Measurements from ENCODE around the gene TEX28. TPM values are rescaled to one million over a fixed set of nuclear protein-coding genes. Genes with fewer than 3 reads are reported as not detected.

The TEX28 gene
- total RNA-seq, 1 donor from 2014 or later: not detected

DNA sequence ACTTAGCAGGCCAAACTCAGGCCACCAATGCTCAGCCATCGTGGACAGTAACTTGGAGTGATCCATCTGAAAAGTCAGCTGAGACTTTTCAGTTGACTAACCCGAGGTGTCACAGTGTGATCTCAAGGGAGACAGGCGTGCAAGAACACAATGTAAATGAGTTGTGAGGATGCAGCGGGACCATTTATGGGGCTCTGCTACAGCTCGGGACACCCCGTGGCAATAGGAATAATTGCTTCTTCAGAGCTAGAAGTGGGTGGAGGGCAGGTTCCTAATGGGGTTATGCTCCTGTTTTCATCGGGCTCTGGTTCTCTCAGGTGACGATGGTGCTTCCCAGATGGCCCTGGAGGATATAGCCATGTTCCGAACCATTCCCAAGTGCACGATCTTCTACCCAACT is 28.0 kb upstream of the TEX28 start:
- Mint-ChIP-seq H3K4me3 (no peak overlapping the region), H3K27ac (no peak overlapping the region), H3K36me3 (ENCODE audit: low read depth) (no peaks in the 10 kb centered on the region), H3K27me3 (no peaks in the 10 kb centered on the region), H3K4me1 (peaks cover 31% of the 10 kb centered on the region), H3K9me3 (no peaks in the 10 kb centered on the region)
- no peak for DNase-seq
- intact Hi-C loops (cut with micrococcal nuclease): no loop called here

DNA sequence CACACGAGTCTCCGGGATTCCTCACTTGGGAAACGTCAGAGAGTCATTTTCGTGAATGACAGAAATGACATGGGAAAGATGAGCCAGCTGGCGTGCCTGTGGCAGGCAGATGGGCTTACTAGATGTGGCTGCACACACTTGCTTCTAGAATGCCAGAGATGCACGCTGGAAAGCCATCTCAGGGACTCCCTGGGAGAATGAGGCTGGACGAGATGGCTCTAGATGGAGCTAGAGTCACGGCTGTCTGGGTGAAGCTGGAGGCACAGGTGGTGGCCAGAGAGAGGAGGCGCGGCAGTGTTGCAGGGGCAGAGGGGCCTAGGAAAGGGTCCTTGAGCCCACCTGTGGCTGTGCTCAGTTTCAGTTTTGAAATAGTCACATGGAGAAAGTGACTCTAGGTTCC is 26.7 kb upstream of the TEX28 start:
- intact Hi-C loops (cut with micrococcal nuclease): no loop called here
- no peaks in the 10 kb centered on the region for H3K27me3 Mint-ChIP-seq
- DNase-seq: no peak
- H3K27ac Mint-ChIP-seq: peak overlapping the region; percentile 51
- H3K4me1 Mint-ChIP-seq: peaks cover 25% of the 10 kb centered on the region
- no peaks in the 10 kb centered on the region for H3K9me3 Mint-ChIP-seq
- no peaks in the 10 kb centered on the region for H3K36me3 Mint-ChIP-seq (ENCODE audit: low read depth)
- peak overlapping the region; percentile 37 for H3K4me3 Mint-ChIP-seq

DNA sequence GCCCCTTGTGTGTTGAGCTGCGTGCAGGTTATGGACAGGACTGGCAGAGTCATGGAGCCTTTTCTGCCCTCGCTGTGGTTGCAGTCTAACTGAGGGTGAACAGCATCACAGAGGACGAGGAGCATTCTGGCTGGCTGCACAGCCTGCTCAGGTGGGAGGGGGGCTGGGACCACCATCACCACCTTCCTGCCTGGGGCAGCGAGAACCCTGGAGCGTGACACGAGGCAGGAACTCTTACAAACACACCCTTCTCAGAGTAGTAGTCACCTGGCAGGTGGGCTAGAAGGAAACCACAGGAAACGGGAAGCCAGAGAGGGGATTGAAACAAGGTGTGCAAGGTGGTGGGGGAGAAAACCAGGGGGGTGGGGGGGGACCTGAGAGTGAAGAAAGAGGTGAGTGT is 26.2 kb upstream of the TEX28 start:
- no peak for DNase-seq

GRCh38 chrX:154320406-154320805 is 25.5 kb upstream of the TEX28 start:
- intact Hi-C loops (cut with micrococcal nuclease): no loop called here
- no peaks in the 10 kb centered on the region for H3K36me3 Mint-ChIP-seq (ENCODE audit: low read depth)
- peaks cover 18% of the 10 kb centered on the region for H3K4me1 Mint-ChIP-seq
- DNase-seq: no peak
- H3K4me3 Mint-ChIP-seq: no peak overlapping the region
- H3K27me3 Mint-ChIP-seq: no peaks in the 10 kb centered on the region
- no peak overlapping the region for H3K27ac Mint-ChIP-seq
- H3K9me3 Mint-ChIP-seq: no peaks in the 10 kb centered on the region

More for the DNA sequence above, 26.2 kb upstream of the TEX28 start:
- Mint-ChIP-seq H3K36me3 (ENCODE audit: low read depth) (no peaks in the 10 kb centered on the region), H3K4me3 (no peak overlapping the region), H3K4me1 (peaks cover 22% of the 10 kb centered on the region), H3K27ac (no peak overlapping the region), H3K27me3 (no peaks in the 10 kb centered on the region), H3K9me3 (no peaks in the 10 kb centered on the region)
- intact Hi-C loops (cut with micrococcal nuclease): no loop called here

GRCh38 chrX:154317391-154317995 is 22.6 kb upstream of the TEX28 start:
- intact Hi-C loops (cut with micrococcal nuclease): no loop called here
- DNase-seq: no peak
- no peak overlapping the region for H3K4me3 Mint-ChIP-seq
- H3K36me3 Mint-ChIP-seq (ENCODE audit: low read depth): no peaks in the 10 kb centered on the region
- H3K27me3 Mint-ChIP-seq: no peaks in the 10 kb centered on the region
- H3K9me3 Mint-ChIP-seq: no peaks in the 10 kb centered on the region
- H3K27ac Mint-ChIP-seq: no peak overlapping the region
- peaks cover 34% of the 10 kb centered on the region for H3K4me1 Mint-ChIP-seq

- no peak for DNase-seq
- intact Hi-C loops (cut with micrococcal nuclease): no loop called here
- H3K4me3 Mint-ChIP-seq: no peak overlapping the region
- no peaks in the 10 kb centered on the region for H3K36me3 Mint-ChIP-seq (ENCODE audit: low read depth)
- H3K4me1 Mint-ChIP-seq: peaks cover 31% of the 10 kb centered on the region
- H3K27me3 Mint-ChIP-seq: no peaks in the 10 kb centered on the region
- H3K9me3 Mint-ChIP-seq: no peaks in the 10 kb centered on the region
- no peak overlapping the region for H3K27ac Mint-ChIP-seq
Observed at GRCh38 chrX:154315416-154315815, 20.5 kb upstream of the TEX28 start.

GRCh38 chrX:154313147-154313546 is 18.2 kb upstream of the TEX28 start:
- intact Hi-C loops (cut with micrococcal nuclease): no loop called here
- Mint-ChIP-seq H3K9me3 (no peaks in the 10 kb centered on the region), H3K4me1 (peaks cover 39% of the 10 kb centered on the region), H3K27ac (peak overlapping the region; percentile 85), H3K4me3 (peak overlapping the region; percentile 65), H3K36me3 (ENCODE audit: low read depth) (no peaks in the 10 kb centered on the region), H3K27me3 (no peaks in the 10 kb centered on the region)
- peak; percentile 61 for DNase-seq

- no peak overlapping the region for H3K4me3 Mint-ChIP-seq
- no peak for DNase-seq
- H3K4me1 Mint-ChIP-seq: peaks cover 42% of the 10 kb centered on the region
- H3K27me3 Mint-ChIP-seq: no peaks in the 10 kb centered on the region
- intact Hi-C loops (cut with micrococcal nuclease): no loop called here
- H3K36me3 Mint-ChIP-seq (ENCODE audit: low read depth): no peaks in the 10 kb centered on the region
- no peaks in the 10 kb centered on the region for H3K9me3 Mint-ChIP-seq
- H3K27ac Mint-ChIP-seq: peak overlapping the region; percentile 16
Observed at GRCh38 chrX:154312116-154312515, 17.2 kb upstream of the TEX28 start.

GRCh38 chrX:154310616-154311536 is 16.0 kb upstream of the TEX28 start:
- Mint-ChIP-seq H3K27ac (peak overlapping the region; percentile 51), H3K4me3 (no peak overlapping the region), H3K9me3 (no peaks in the 10 kb centered on the region), H3K36me3 (ENCODE audit: low read depth) (no peaks in the 10 kb centered on the region), H3K27me3 (no peaks in the 10 kb centered on the region), H3K4me1 (peaks cover 39% of the 10 kb centered on the region)
- DNase-seq: no peak
- intact Hi-C loops (cut with micrococcal nuclease): no loop called here

- intact Hi-C loops (cut with micrococcal nuclease): no loop called here
- H3K4me1 Mint-ChIP-seq: peaks cover 38% of the 10 kb centered on the region
- no peaks in the 10 kb centered on the region for H3K27me3 Mint-ChIP-seq
- DNase-seq: no peak
- H3K27ac Mint-ChIP-seq: no peak overlapping the region
- no peak overlapping the region for H3K4me3 Mint-ChIP-seq
- no peaks in the 10 kb centered on the region for H3K36me3 Mint-ChIP-seq (ENCODE audit: low read depth)
- H3K9me3 Mint-ChIP-seq: no peaks in the 10 kb centered on the region
Observed at GRCh38 chrX:154309041-154309775, 14.3 kb upstream of the TEX28 start.

DNA sequence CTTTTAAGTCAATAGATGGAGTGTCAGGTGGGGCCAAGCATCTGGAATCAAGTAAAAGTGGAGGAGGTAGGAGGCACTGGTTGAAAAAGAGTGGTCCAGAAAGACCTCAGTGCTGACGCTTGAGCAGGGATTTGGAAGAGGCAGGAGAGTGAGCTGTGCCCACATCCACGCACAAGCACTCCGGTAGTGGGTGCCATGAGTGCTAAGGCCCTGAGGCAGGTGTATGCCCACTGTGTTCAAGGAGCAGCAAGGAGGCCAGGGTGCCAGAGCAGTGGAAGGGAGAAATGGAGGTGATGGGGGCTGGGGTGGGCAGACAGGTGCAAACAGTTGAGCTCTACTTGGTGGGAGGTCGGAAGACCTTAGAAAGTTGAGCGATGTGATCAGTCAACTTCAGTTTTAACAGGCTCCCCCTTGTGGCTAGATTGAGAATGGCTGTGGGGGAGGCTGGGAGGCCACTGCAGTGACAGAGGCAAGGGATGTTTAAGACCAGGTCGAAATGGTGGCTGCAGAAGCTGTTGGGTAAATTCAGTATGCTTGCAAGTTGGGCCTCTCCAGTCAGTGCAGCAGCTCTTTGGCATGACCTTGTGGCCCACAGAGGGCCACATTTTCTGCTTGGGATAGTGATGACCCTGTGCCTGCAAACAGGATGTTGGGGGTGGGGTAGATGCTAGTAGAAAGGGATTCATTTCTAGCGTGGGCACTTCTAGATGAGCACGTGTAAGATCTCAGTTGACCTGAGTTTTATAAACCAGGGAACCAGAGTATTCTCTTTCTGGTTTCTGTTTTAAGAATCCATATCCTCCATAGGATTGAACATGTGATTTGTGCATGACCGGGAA is 13.4 kb upstream of the TEX28 start:
- no peaks in the 10 kb centered on the region for H3K27me3 Mint-ChIP-seq
- no peaks in the 10 kb centered on the region for H3K36me3 Mint-ChIP-seq (ENCODE audit: low read depth)
- intact Hi-C loops (cut with micrococcal nuclease): no loop called here
- H3K4me1 Mint-ChIP-seq: peaks cover 31% of the 10 kb centered on the region
- peak overlapping the region; percentile 56 for H3K27ac Mint-ChIP-seq
- H3K4me3 Mint-ChIP-seq: peak overlapping the region; percentile 50
- peak; percentile 93 for DNase-seq
- no peaks in the 10 kb centered on the region for H3K9me3 Mint-ChIP-seq

- no peaks in the 10 kb centered on the region for H3K9me3 Mint-ChIP-seq
- H3K27ac Mint-ChIP-seq: no peak overlapping the region
- H3K27me3 Mint-ChIP-seq: no peaks in the 10 kb centered on the region
- no peak for DNase-seq
- intact Hi-C loops (cut with micrococcal nuclease): no loop called here
- no peaks in the 10 kb centered on the region for H3K36me3 Mint-ChIP-seq (ENCODE audit: low read depth)
- peaks cover 24% of the 10 kb centered on the region for H3K4me1 Mint-ChIP-seq
- H3K4me3 Mint-ChIP-seq: no peak overlapping the region
Observed at GRCh38 chrX:154307202-154307601, 12.3 kb upstream of the TEX28 start.

DNA sequence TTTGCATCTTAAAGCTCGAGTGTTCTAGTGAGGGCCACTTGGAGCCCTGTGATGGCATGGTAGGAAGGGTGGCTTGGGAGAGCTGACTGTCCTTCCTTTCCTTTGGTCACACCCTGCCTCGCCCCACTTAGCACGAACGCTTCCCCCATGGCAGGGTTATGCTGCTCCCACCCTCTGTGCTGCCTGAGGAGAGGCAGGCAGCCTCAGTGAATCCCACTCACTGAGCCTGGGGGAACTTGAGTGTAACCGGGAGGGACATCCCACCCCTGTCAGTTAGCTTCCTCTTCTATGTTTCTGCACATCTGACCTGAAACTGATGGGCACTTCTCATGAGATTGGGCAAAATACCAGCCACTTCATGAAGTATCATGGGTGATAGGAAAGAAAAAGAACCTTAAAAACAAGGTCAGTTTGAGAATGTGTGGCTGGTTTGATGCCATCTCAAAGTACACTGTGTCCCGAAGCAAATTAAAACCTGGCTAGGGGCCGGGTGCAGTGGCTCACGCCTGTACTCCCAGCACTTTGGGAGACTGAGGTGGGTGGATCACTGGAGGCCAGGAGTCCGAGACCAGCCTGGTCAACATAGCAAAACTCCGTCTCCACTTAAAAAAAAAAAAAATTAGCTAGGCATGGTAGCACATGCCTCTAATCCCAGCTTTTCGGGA is 10.7 kb upstream of the TEX28 start:
- Mint-ChIP-seq H3K9me3 (no peaks in the 10 kb centered on the region), H3K4me1 (peaks cover 15% of the 10 kb centered on the region), H3K4me3 (no peak overlapping the region), H3K27ac (no peak overlapping the region), H3K27me3 (no peaks in the 10 kb centered on the region), H3K36me3 (ENCODE audit: low read depth) (no peaks in the 10 kb centered on the region)
- DNase-seq: no peak
- intact Hi-C loops (cut with micrococcal nuclease): no loop called here

All from activated CD4-positive, alpha-beta T cell treated with anti-CD3 and anti-CD28 coated beads, Interleukin-2, amount 10 ng/mL, durations not matched to agents 24 days and 14 days (primary cell).